ENCODE measurements around the gene ATP8B4. TPM values are rescaled to one million over a fixed set of nuclear protein-coding genes. Genes with fewer than 3 reads are reported as not detected.

ATP8B4 gene
- total and polyA plus RNA-seq, 2 of the 8 experiments (the other 6 are each of a cell fraction or from before 2014, with no cell fraction given), result 0.17 to 0.24 TPM

DNA sequence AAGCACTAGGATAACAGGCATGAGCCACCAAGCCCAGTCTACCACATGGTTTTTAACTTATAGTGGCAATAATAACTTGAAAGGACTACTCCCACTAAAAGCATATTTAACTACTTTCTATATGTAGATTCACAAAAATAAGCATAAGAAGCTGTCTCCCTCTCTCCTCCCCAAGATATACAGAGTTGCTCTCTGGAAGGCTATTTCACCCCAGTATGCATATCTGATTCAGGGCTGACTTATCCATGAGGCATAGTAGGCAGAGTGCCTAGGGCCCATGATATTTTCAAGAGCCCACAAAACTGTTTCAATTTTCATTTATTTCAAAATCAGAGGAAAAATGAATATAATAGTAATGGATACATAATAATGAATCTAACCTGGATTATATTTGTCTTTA lies 20.5 kb downstream of the ATP8B4 start (continued):
- TF ChIP-seq KDM4A (IDR thresholded peaks at IDR 0.05; ENCODE audit: low read depth, low read length, severe bottlenecking) (no peak), SRF (IDR thresholded peaks at IDR 0.05; ENCODE audit: low read depth, low read length) (no peak), SIN3A (conservative IDR thresholded peaks at IDR 0.05 in 1 of 2, IDR thresholded peaks at IDR 0.05 in 1 of 2; ENCODE audit: low read depth in 1 of 2, low read length in 2 of 2) (no peak), TAF1 (IDR thresholded peaks at IDR 0.05; ENCODE audit: low read depth, low read length) (no peak), MAFK (IDR thresholded peaks at IDR 0.05; ENCODE audit: low read depth, low read length) (no peak), ZNF274 (IDR thresholded peaks at IDR 0.05; ENCODE audit: borderline replicate concordance, extremely low read depth, low read length) (no peak)
